Measurements from ENCODE around the gene CTSZ. TPM values are rescaled to one million over a fixed set of nuclear protein-coding genes. Genes with fewer than 3 reads are reported as not detected.

The CTSZ gene
- total and polyA plus RNA-seq, 2 experiments from 2014 or later: 13.5 to 391 TPM

DNA sequence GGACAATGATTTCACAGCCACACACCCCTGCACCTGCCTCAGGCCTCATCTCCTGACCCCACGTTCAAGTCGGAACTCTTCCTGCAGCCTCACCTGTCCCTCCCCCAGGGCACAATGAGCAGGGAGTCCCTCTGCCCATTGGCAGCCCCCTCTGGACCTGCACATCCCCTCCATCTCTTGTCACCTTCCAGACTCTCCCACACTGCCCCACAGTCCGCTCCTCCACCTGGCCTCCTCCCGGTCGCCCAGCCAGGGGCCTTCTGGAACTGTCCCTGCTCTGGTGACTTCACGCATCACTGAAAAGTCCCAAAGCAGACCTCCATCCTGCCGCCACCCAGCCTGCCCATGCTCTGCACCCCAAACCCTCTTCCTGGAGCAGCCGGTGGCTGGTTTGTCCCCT lies 4.7 kb downstream of the CTSZ start:
- Histone ChIP-seq H4K20me1 (ENCODE audit: insufficient read depth) (no peaks in the 10 kb centered on the region), H3F3A (ENCODE audit: insufficient read depth) (no peaks in the 10 kb centered on the region), H3K36me3 (ENCODE audit: low read depth) (peaks cover 15% of the 10 kb centered on the region; the same call in 1 of the 2 replicates), H3K9me3 (ENCODE audit: low read depth) (no peaks in the 10 kb centered on the region), H2AFZ (no peak overlapping the region), H3K4me2 (ENCODE audit: unreplicated experiment) (no peak overlapping the region), H3K27me3 (replicated peaks; ENCODE audit: insufficient read depth) (no peaks in the 10 kb centered on the region), H3K79me2 (ENCODE audit: insufficient read depth) (peaks cover 43% of the 10 kb centered on the region), H3K4me1 (ENCODE audit: insufficient read depth) (peaks cover 11% of the 10 kb centered on the region), H3K9me2 (ENCODE audit: insufficient read depth) (no peaks in the 10 kb centered on the region), H3K9ac (no peak overlapping the region), H3K4me3 (no peak overlapping the region), H3K27ac (no peak overlapping the region)
- WGBS, 2 experiments (ENCODE audit: low coverage in 1 of 2, low lambda C conversion rate in 2 of 2, missing lambda C conversion rate in 2 of 2): 91 to 93% methylated on average over 7 of the region's 8 CpGs
- no peak for DNase-seq
- TF ChIP-seq EZH2 (IDR thresholded peaks at IDR 0.05; ENCODE audit: insufficient read depth, poor library complexity, severe bottlenecking): no peak
- TF ChIP-seq EZH2phosphoT487 (IDR thresholded peaks at IDR 0.05; ENCODE audit: insufficient read depth, low read depth): no peak
- in situ Hi-C loops (cut with MboI): loop anchor here (25.0 kb wide), 1 partner anchor 765 kb away; the partner anchor contains the start of gene ANKRD60

DNA sequence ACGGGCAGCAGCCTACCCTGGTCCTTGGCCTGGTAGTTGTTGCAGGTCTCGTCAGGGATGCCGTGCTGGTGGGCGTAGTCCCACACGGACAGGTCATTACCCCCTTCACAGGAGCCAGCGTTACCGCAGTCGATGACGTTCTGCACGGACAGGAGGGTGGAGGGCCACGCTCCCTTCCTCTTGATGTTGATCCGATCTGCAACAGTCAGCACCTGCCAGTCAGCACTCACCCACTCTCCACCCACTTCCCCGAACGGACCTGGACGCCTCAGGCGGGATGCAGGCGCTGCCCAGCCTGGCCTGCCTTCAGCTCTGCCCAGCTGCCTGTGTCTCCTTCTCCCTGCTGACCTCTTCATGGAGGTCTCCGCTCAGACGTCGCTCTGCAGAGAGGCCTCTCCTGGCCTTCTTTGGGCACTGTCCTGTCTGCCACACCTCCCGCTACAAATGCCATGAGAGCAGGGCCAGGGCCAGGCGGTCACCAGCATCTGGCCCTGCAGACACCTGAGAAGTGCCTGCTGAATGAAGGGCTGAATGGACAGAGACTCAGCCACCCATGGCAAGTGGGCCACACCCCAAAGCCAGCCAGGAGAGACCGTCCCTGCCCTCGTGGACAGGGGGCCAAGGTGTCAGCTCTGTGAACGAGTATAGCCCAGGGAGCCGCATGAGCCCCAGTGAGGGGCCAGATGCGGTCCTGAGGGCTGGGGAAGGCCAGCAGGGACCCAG lies 5.4 kb downstream of the CTSZ start:
- TF ChIP-seq EZH2phosphoT487 (IDR thresholded peaks at IDR 0.05; ENCODE audit: insufficient read depth, low read depth): no peak
- TF ChIP-seq EZH2 (IDR thresholded peaks at IDR 0.05; ENCODE audit: insufficient read depth, poor library complexity, severe bottlenecking): no peak
- Histone ChIP-seq H3K4me3 (no peak overlapping the region), H3K79me2 (ENCODE audit: insufficient read depth) (peaks cover 41% of the 10 kb centered on the region), H3K9me2 (ENCODE audit: insufficient read depth) (no peaks in the 10 kb centered on the region), H3K9me3 (ENCODE audit: low read depth) (no peaks in the 10 kb centered on the region), H4K20me1 (ENCODE audit: insufficient read depth) (no peaks in the 10 kb centered on the region), H3K27me3 (replicated peaks; ENCODE audit: insufficient read depth) (no peaks in the 10 kb centered on the region), H3K9ac (no peak overlapping the region), H2AFZ (no peak overlapping the region), H3K27ac (no peak overlapping the region), H3K36me3 (ENCODE audit: low read depth) (peaks cover 22% of the 10 kb centered on the region; the same call in 1 of the 2 replicates), H3K4me1 (ENCODE audit: insufficient read depth) (peaks cover 11% of the 10 kb centered on the region), H3F3A (ENCODE audit: insufficient read depth) (peaks cover 2% of the 10 kb centered on the region; the same call in 1 of the 2 replicates), H3K4me2 (ENCODE audit: unreplicated experiment) (no peak overlapping the region)
- in situ Hi-C loops (cut with MboI): loop anchor here (25.0 kb wide), 1 partner anchor 764 kb away; the partner anchor contains the start of gene ANKRD60
- WGBS, 2 experiments (ENCODE audit: low coverage in 1 of 2, low lambda C conversion rate in 2 of 2, missing lambda C conversion rate in 2 of 2): 92% methylated on average over 27 of the region's 27 CpGs
- no peak for DNase-seq

- Histone ChIP-seq H3K9ac (no peak overlapping the region), H4K20me1 (ENCODE audit: insufficient read depth) (no peaks in the 10 kb centered on the region), H3K9me3 (ENCODE audit: low read depth) (no peaks in the 10 kb centered on the region), H3K79me2 (ENCODE audit: insufficient read depth) (peaks cover 36% of the 10 kb centered on the region), H3K4me2 (ENCODE audit: unreplicated experiment) (no peak overlapping the region), H3K36me3 (ENCODE audit: low read depth) (peaks cover 26% of the 10 kb centered on the region; the same call in 1 of the 2 replicates), H3K4me3 (no peak overlapping the region), H3K9me2 (ENCODE audit: insufficient read depth) (no peaks in the 10 kb centered on the region), H3K27me3 (replicated peaks; ENCODE audit: insufficient read depth) (no peaks in the 10 kb centered on the region), H3K4me1 (ENCODE audit: insufficient read depth) (peaks cover 11% of the 10 kb centered on the region), H3F3A (ENCODE audit: insufficient read depth) (peaks cover 8% of the 10 kb centered on the region), H3K27ac (no peak overlapping the region), H2AFZ (no peak overlapping the region)
- TF ChIP-seq EZH2phosphoT487 (IDR thresholded peaks at IDR 0.05; ENCODE audit: insufficient read depth, low read depth) (no peak), EZH2 (IDR thresholded peaks at IDR 0.05; ENCODE audit: insufficient read depth, poor library complexity, severe bottlenecking) (no peak)
- WGBS, 2 experiments (ENCODE audit: low coverage in 1 of 2, low lambda C conversion rate in 2 of 2, missing lambda C conversion rate in 2 of 2): 89 to 97% methylated on average over 12 to 13 of the region's 13 CpGs
- no peak for DNase-seq
- in situ Hi-C loops (cut with MboI): loop anchor here (25.0 kb wide), 1 partner anchor 764 kb away; the partner anchor contains the start of gene ANKRD60
Observed at GRCh38 chr20:59001068-59001448, 6.0 kb downstream of the CTSZ start.

DNA sequence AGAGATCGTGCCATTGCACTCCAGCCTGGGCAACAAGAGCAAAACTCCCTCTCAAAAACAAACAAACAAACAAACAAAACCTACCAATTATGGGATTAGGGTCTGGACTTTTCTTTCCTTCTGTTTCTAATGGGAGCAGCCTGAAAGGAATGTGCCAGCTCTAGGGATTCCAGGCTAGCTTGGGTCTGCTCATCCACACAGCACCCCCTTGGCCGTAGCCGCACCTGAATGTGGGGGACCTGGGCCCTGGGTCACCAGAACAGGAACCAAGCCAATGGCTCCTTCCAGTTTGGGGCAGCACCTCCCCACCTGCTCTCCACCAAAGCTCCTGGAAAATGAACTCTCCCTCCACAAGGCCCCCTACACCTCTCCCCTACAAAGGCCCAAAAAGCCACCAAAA lies 6.7 kb downstream of the CTSZ start:
- no peaks in the 10 kb centered on the region for H3K9me2 ChIP-seq (ENCODE audit: insufficient read depth)
- no peak overlapping the region for H3K4me2 ChIP-seq (ENCODE audit: unreplicated experiment)
- H3K36me3 ChIP-seq (ENCODE audit: low read depth): peaks cover 28% of the 10 kb centered on the region; the same call in 1 of the 2 replicates
- peaks cover 12% of the 10 kb centered on the region for H3F3A ChIP-seq (ENCODE audit: insufficient read depth)
- H3K4me1 ChIP-seq (ENCODE audit: insufficient read depth): peaks cover 4% of the 10 kb centered on the region; the same call in 1 of the 2 replicates
- peaks cover 28% of the 10 kb centered on the region for H3K79me2 ChIP-seq (ENCODE audit: insufficient read depth)
- no peak overlapping the region for H3K4me3 ChIP-seq
- no peaks in the 10 kb centered on the region for H4K20me1 ChIP-seq (ENCODE audit: insufficient read depth)
- DNase-seq: no peak
- in situ Hi-C loops (cut with MboI): loop anchor here (25.0 kb wide), 1 partner anchor 763 kb away; the partner anchor contains the start of gene ANKRD60
- no peak for TF ChIP-seq EZH2phosphoT487 (IDR thresholded peaks at IDR 0.05; ENCODE audit: insufficient read depth, low read depth)
- no peak for TF ChIP-seq EZH2 (IDR thresholded peaks at IDR 0.05; ENCODE audit: insufficient read depth, poor library complexity, severe bottlenecking)
- H3K27ac ChIP-seq: no peak overlapping the region
- WGBS, 2 experiments (ENCODE audit: low coverage in 1 of 2, low lambda C conversion rate in 2 of 2, missing lambda C conversion rate in 2 of 2): 63 to 67% methylated on average over 3 of the region's 3 CpGs
- no peak overlapping the region for H3K9ac ChIP-seq
- no peak overlapping the region for H2AFZ ChIP-seq
- H3K9me3 ChIP-seq (ENCODE audit: low read depth): no peaks in the 10 kb centered on the region
- no peaks in the 10 kb centered on the region for H3K27me3 ChIP-seq (replicated peaks; ENCODE audit: insufficient read depth)
